Osteoblast (primary cell): ENCODE measurements around the gene SCN3A. TPM values are rescaled to one million over a fixed set of nuclear protein-coding genes. Genes with fewer than 3 reads are reported as not detected.

Experiments used
- DNase-seq: peaks from one replicate; pipeline ENCODE4 v3.0.0; 2011; ENCODE audit warnings: low spot score, mixed read lengths; ENCODE audit not compliant: insufficient read length; ENCODE audit errors: missing footprints
- H2AFZ ChIP-seq: 2 replicates; pipeline ENCODE4 v1.6.0; 2011; ENCODE audit warnings: mild to moderate bottlenecking, low read length
- H3K27ac ChIP-seq: 2 replicates; pipeline ENCODE4 v1.5.1; 2011; ENCODE audit warnings: mild to moderate bottlenecking, low read depth, low read length, moderate library complexity
- H3K27me3 ChIP-seq: 2 replicates; pipeline ENCODE4 v1.6.0; 2012; ENCODE audit warnings: mild to moderate bottlenecking, control low read depth, inconsistent platforms, low read length, moderate library complexity; ENCODE audit not compliant: insufficient read depth
- H3K36me3 ChIP-seq: 2 replicates; pipeline ENCODE4 v1.5.1; 2011; ENCODE audit warnings: mild to moderate bottlenecking, low read length, control low read depth, moderate library complexity; ENCODE audit not compliant: insufficient read depth
- H3K4me1 ChIP-seq: 2 replicates; pipeline ENCODE4 v1.5.1; 2011; ENCODE audit warnings: mild to moderate bottlenecking, low read length, control low read depth, moderate library complexity; ENCODE audit not compliant: insufficient read depth
- H3K4me2 ChIP-seq: 2 replicates; pipeline ENCODE4 v1.6.0; 2011; ENCODE audit warnings: mild to moderate bottlenecking, low read length; ENCODE audit not compliant: insufficient read depth
- H3K4me3 ChIP-seq: fragments of 200-600 bp; sonication (generic); 3 replicates; pipeline ENCODE4 v1.5.1; 2012; ENCODE audit warnings: mild to moderate bottlenecking, low read length, inconsistent platforms; ENCODE audit not compliant: insufficient read depth
- H3K79me2 ChIP-seq: 2 replicates; pipeline ENCODE4 v1.6.0; 2012; ENCODE audit warnings: mild to moderate bottlenecking, low read length, control low read depth, inconsistent platforms; ENCODE audit not compliant: insufficient read depth
- H3K9me3 ChIP-seq: 2 replicates; pipeline ENCODE4 v1.5.1; 2011; ENCODE audit warnings: low read depth, low read length, control low read depth
- H4K20me1 ChIP-seq: 2 replicates; pipeline ENCODE4 v1.6.0; 2012; ENCODE audit warnings: mild to moderate bottlenecking, low read length, control low read depth; ENCODE audit not compliant: insufficient read depth
- total RNA-seq: library from RNA; depleted of rRNA; stranded (reverse); fragments of >200 nt; gene quantifications from 2 replicates; pipeline ENCODE4 v1.2.3, GENCODE V29; 2012
- TF ChIP-seq, protein P1 (sequence below): IDR thresholded peaks from 2 replicates; pipeline ENCODE4 v1.5.1; 2011; ENCODE audit warnings: mild to moderate bottlenecking, low read depth, low read length, moderate library complexity; ENCODE audit errors: extremely low read depth

SCN3A gene
- total RNA-seq, 1 donor, result 0.72 TPM

DNA sequence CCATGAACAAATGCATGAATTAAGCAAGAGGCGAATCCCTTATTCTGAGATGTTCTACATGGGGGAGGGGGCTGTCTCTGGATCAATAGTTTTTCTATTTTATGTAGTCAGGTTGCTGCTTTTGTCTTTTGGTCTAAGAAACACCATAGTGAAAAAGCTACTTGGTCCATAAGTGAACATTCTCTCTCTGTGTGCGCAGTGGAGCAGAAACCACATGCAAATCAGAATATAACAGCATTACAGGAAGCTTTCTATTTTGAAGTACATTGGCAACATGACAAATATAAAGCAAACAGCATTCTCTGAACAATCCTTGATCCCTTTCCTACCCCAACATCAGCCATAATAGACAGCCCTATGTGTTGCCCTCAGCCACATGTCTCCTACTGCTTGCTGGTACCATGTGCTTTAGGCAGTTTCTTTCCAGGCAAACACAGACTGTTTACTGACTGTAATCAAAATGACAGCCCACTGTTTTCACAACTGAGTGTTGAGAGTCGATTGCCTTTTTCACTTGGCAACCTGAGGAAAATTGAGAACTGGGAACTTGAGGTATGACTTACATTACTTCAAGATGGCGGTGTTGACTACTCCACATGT is 10.6 kb downstream of the SCN3A start:
- DNase-seq, result no peak
- Histone ChIP-seq H3K9me3 (no peaks in the 10 kb centered on the region), H4K20me1 (no peaks in the 10 kb centered on the region), H3K79me2 (no peaks in the 10 kb centered on the region), H3K4me1 (no peaks in the 10 kb centered on the region), H3K27ac (no peak overlapping the region), H3K4me3 (no peak overlapping the region), H3K4me2 (no peak overlapping the region), H2AFZ (no peak overlapping the region), H3K27me3 (no peaks in the 10 kb centered on the region), H3K36me3 (no peaks in the 10 kb centered on the region)
- TF ChIP-seq, protein P1, sequence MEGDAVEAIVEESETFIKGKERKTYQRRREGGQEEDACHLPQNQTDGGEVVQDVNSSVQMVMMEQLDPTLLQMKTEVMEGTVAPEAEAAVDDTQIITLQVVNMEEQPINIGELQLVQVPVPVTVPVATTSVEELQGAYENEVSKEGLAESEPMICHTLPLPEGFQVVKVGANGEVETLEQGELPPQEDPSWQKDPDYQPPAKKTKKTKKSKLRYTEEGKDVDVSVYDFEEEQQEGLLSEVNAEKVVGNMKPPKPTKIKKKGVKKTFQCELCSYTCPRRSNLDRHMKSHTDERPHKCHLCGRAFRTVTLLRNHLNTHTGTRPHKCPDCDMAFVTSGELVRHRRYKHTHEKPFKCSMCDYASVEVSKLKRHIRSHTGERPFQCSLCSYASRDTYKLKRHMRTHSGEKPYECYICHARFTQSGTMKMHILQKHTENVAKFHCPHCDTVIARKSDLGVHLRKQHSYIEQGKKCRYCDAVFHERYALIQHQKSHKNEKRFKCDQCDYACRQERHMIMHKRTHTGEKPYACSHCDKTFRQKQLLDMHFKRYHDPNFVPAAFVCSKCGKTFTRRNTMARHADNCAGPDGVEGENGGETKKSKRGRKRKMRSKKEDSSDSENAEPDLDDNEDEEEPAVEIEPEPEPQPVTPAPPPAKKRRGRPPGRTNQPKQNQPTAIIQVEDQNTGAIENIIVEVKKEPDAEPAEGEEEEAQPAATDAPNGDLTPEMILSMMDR, result no peak

DNA sequence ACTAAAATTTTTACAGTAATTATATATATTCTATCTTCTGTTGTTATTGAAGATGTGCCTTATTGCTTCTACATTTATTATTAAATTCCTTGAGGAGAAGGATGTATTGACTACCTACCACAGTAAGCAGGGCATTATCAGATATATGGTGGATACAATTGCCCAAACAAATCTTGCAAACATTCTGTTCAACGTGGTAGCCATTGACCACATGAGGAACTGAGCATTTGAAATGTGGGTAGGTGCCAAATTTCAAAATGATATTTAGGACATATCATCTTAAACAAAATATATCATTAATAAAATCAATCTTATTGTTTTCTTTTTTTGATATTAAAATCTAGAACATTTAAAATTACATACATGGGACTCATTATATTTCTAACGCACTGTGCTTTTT is 11.1 kb downstream of the SCN3A start:
- TF ChIP-seq, protein P1, result no peak
- H3K4me2 ChIP-seq, result no peak overlapping the region

DNA sequence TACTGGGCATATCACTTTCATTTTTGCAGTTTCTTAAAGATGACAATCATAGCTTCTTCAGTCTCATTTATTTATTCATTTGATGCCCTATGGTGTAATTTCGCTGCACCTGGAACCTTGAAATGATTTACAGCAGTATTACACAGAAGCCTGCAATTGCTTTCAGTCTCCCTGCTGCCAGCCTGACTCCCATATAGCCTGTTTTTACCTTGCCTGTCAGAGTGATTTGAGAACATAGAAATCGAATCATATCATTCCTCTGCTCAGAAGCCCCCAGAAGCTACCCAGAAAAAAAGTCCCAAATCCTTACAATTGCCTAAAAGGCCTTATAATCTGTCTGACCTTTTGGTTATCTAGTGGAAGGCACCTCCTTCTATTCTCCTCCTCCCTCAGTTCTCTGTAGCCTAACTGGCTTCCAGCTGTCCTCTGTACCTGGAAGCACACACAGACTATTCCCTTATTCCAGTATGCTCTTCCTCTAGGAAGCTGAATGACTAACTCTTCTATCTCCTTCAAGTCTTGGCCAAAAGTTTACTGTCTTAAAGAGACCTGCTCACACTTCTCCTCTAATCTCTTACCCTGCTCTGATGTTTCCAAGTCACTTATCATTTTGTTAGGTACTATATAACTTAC is 12.6 kb downstream of the SCN3A start:
- no peaks in the 10 kb centered on the region for H3K27me3 ChIP-seq
- H4K20me1 ChIP-seq, result no peaks in the 10 kb centered on the region
- TF ChIP-seq, protein P1, result no peak
- no peak overlapping the region for H3K4me2 ChIP-seq
- no peaks in the 10 kb centered on the region for H3K36me3 ChIP-seq
- H2AFZ ChIP-seq, result no peak overlapping the region
- no peaks in the 10 kb centered on the region for H3K4me1 ChIP-seq
- no peak for DNase-seq
- no peak overlapping the region for H3K27ac ChIP-seq
- H3K4me3 ChIP-seq, result no peak overlapping the region
- H3K79me2 ChIP-seq, result no peaks in the 10 kb centered on the region
- H3K9me3 ChIP-seq, result no peaks in the 10 kb centered on the region

More for the DNA sequence above, 11.1 kb downstream of the SCN3A start:
- DNase-seq, result no peak
- Histone ChIP-seq H3K27me3 (no peaks in the 10 kb centered on the region), H3K4me1 (no peaks in the 10 kb centered on the region), H2AFZ (no peak overlapping the region), H4K20me1 (no peaks in the 10 kb centered on the region), H3K27ac (no peak overlapping the region), H3K9me3 (no peaks in the 10 kb centered on the region), H3K36me3 (no peaks in the 10 kb centered on the region), H3K4me3 (no peak overlapping the region), H3K79me2 (no peaks in the 10 kb centered on the region)

DNA sequence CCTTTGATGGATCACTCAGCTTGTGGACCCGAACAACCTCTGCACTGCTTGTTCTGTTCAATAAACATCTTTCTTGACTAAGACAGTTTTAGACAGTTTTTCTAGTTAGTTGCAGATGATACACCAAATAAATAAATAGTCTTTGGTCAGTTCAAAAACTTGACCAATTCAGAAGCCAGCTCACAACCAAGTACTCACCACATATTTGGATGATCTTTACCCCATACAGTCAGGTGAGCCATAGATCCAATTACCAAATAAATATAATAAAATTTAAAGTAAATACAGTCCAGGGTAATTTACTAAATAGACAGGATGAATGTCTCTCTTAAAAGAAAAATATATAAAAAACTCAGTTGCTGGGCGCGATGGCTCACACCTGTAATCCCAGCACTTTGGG is 18.2 kb downstream of the SCN3A start:
- no peak for DNase-seq
- no peaks in the 10 kb centered on the region for H3K4me1 ChIP-seq
- no peaks in the 10 kb centered on the region for H3K9me3 ChIP-seq
- TF ChIP-seq, protein P1, result no peak
- no peaks in the 10 kb centered on the region for H3K36me3 ChIP-seq
- no peak overlapping the region for H2AFZ ChIP-seq
- H4K20me1 ChIP-seq, result no peaks in the 10 kb centered on the region
- no peak overlapping the region for H3K4me2 ChIP-seq
- no peaks in the 10 kb centered on the region for H3K27me3 ChIP-seq
- no peaks in the 10 kb centered on the region for H3K79me2 ChIP-seq
- H3K4me3 ChIP-seq, result no peak overlapping the region
- no peak overlapping the region for H3K27ac ChIP-seq
